GM21390 (cell line): ENCODE measurements around the gene KRTAP10-10.
"Not testable (repeated sequence)": the region's sequence is repeated elsewhere in the genome, so short reads cannot be mapped to it uniquely, and the experiment has no call there.

Source experiments
- ATAC-seq: cut with Tn5 transposase; IDR thresholded peaks from one replicate; pipeline ENCODE4 v1.9.1; 2021; ENCODE audit not compliant: unreplicated experiment

Gene KRTAP10-10

GRCh38 chr21:44637018-44637850, at the start of gene KRTAP10-10:
TSS of gene KRTAP10-10 (plus strand) at chr21:44637356. CDS start at chr21:44637418, 62 bp downstream.
- ATAC-seq, result no peak

GRCh38 chr21:44589094-44589493, 48.1 kb upstream of the KRTAP10-10 start:
- no peak for ATAC-seq

GRCh38 chr21:44589586-44590305, 47.4 kb upstream of the KRTAP10-10 start:
- no peak for ATAC-seq

GRCh38 chr21:44590311-44590721, 46.8 kb upstream of the KRTAP10-10 start:
- no peak for ATAC-seq

GRCh38 chr21:44590897-44591800, 46.0 kb upstream of the KRTAP10-10 start:
- not testable (repeated sequence) for ATAC-seq

- not testable (repeated sequence) for ATAC-seq
Observed at GRCh38 chr21:44591801-44592130, 45.4 kb upstream of the KRTAP10-10 start.

- ATAC-seq, result no peak
Observed at GRCh38 chr21:44592446-44593311, 44.5 kb upstream of the KRTAP10-10 start, which contains the start of gene KRTAP10-6. TSS of gene KRTAP10-6 (minus strand) at chr21:44592505. CDS start at chr21:44592484, 21 bp downstream.

- ATAC-seq, result no peak
Observed at GRCh38 chr21:44593598-44594405, 43.4 kb upstream of the KRTAP10-10 start.

- no peak for ATAC-seq
Observed at GRCh38 chr21:44594406-44594916, 42.7 kb upstream of the KRTAP10-10 start.

GRCh38 chr21:44595524-44595923, 41.6 kb upstream of the KRTAP10-10 start:
- ATAC-seq, result no peak

- ATAC-seq, result no peak
Observed at GRCh38 chr21:44596068-44596725, 41.0 kb upstream of the KRTAP10-10 start.

- no peak for ATAC-seq
Observed at GRCh38 chr21:44598061-44598460, 39.1 kb upstream of the KRTAP10-10 start.

- no peak for ATAC-seq
Observed at GRCh38 chr21:44599264-44600029, 37.7 kb upstream of the KRTAP10-10 start.

- not testable (repeated sequence) for ATAC-seq
Observed at GRCh38 chr21:44600118-44600978, 36.8 kb upstream of the KRTAP10-10 start, which contains the start of gene KRTAP10-7. TSS of gene KRTAP10-7 (plus strand) at chr21:44600597. CDS start at chr21:44600622, 25 bp downstream.

- ATAC-seq, result not testable (repeated sequence)
Observed at GRCh38 chr21:44601091-44601490, 36.1 kb upstream of the KRTAP10-10 start.

- no peak for ATAC-seq
Observed at GRCh38 chr21:44601596-44602462, 35.3 kb upstream of the KRTAP10-10 start.
